Activated effector memory CD4-positive, alpha-beta T cell treated with anti-CD3 and anti-CD28 coated beads, Interleukin-2, amount 50 U/mL, for 16 hours (primary cell): ENCODE data around the gene GDPD5.
A peak's percentile ranks its signal among the peaks of the same experiment; 100 is the strongest.

Experiments
- DNase-seq: peaks from one replicate; pipeline ENCODE4 v3.0.0-alpha.2; 2020

GDPD5 gene

DNA sequence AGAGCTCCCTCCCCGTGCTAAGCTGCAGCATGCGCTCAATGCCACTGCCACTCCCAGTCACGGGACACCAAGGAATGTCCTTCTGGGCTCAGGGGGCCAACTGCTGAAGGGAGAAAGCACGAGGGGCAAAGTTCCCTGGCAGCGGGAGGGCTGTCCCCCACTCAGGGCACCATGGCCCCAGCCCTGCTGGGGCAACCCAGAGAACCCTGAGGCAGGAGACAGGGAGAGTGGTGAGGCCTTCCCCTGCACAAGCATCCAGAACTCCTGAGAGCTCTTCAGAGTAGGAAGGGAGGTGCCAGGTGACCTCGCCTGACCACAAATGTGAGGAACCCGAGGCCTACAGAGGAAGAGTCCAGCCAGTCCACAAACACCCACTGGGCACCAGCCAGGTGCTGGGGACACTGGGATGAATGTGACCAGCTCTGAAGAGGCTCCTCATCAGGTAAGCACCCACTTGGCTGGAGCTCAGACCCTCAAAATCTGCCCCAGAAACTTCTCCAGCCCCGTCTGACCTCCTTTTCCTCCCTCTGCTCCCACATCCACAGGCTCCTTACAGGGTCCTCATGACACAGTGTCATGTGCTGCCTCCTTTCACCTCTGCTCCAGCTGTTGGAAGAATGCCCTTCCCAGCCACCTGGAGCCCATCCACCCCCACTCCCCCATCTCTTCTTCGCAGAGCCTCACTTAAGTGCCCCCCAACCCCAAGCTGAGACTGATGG, 15.6 kb downstream of the GDPD5 start:
- DNase-seq = no peak

DNA sequence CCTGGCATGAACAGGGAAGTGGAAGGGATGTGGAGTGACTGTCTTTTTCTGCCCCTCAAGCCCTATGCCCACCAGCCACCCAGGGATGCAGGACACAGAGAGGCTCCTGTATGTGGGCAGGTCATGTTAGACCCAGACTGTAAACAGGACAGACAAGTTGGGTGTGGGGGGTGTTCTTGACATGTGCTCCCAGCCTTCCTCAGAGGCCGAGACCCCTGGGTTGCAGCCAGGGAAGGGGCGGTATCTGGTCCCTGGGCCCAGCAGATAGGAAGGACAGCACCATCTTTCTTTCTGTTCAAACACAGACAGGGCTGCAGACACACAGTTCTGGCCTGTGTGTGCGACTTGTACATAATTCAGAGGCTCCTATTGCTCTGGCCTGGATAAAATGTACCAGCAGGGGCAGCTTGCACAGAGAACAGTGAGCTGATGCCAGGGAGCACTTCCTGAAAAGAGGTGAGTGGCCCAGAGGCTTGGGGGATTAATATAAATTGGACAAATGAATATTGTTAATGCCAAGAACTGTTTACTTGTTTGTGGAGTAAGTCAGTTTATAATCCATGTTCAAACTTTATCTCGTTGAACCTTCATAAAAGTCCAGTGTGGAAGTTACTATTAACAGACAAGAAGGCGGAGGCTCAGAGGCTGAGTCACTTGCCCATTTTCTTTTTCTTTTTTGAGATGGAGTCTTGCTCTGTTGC, 16.6 kb downstream of the GDPD5 start:
- DNase-seq = no peak

DNA sequence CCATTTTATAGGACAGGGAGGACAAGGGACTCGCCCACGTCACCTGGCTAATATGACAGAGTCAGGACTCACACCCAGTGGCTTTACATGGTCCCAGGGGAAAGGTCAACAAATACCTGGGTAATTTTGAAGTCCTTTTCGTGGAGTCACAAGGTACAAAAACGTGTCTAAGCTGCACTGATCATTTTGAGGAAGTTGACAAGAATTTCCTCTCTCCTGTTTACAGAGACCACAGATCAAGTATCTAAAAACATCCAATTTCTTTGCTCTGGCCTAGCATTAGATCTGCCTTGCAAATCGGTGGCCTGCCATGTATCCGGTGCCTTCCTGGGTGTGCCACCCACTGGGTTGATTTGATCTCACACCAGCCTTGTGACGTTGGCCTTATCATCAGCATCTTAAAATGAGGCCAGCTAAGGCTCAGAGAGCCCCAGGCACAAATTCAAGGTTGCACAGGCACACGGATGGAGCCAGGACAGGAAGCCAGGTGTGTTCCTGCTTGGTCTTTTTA, 17.6 kb downstream of the GDPD5 start:
- peak; percentile 83 for DNase-seq

- no peak for DNase-seq
Observed at GRCh38 chr11:75507571-75507970, 18.2 kb downstream of the GDPD5 start.

- no peak for DNase-seq
Observed at GRCh38 chr11:75506827-75507226, 18.9 kb downstream of the GDPD5 start.

- no peak for DNase-seq
Observed at GRCh38 chr11:75505916-75506692, 19.6 kb downstream of the GDPD5 start.

DNA sequence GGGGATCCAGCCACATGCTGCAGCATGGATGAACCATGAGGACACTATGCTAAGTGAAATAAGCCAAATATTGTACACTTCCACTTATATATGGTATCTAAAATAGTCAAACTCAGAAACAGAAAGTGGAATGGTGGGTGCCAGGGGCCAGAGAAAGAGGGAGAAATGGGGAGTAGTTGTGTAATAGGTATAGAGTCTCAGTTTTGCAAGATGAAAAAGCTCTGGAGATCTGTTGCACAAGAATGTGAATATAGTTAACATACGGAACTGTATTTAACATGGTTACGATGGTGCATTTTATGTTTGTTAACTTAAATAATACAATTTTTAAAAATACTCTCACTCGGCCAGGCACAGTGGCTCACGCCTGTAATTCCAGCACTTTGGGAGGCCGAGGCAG, 21.2 kb downstream of the GDPD5 start:
- DNase-seq = no peak

- no peak for DNase-seq
Observed at GRCh38 chr11:75503531-75504099, 22.1 kb downstream of the GDPD5 start.

DNA sequence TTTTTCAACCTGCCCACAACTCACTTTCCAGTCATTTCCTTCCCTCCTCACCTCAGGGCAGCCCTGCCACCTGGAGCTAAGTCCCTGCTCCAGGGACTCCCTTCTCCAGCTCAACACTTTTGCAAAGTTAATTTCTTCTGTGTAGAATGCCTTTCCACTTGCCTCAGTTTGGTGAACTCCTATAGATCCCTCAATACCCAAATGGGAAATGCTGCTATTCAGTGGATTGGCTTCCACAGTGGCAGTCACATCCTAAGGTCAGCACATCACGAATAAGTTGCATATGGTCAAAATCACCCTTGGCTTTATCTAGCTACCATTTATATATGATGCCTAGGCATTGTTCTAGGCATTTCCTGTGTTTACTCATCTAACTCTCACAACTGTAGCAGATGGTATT, 23.6 kb downstream of the GDPD5 start:
- no peak for DNase-seq

GRCh38 chr11:75500742-75501141, 25.0 kb downstream of the GDPD5 start:
- DNase-seq = no peak

DNA sequence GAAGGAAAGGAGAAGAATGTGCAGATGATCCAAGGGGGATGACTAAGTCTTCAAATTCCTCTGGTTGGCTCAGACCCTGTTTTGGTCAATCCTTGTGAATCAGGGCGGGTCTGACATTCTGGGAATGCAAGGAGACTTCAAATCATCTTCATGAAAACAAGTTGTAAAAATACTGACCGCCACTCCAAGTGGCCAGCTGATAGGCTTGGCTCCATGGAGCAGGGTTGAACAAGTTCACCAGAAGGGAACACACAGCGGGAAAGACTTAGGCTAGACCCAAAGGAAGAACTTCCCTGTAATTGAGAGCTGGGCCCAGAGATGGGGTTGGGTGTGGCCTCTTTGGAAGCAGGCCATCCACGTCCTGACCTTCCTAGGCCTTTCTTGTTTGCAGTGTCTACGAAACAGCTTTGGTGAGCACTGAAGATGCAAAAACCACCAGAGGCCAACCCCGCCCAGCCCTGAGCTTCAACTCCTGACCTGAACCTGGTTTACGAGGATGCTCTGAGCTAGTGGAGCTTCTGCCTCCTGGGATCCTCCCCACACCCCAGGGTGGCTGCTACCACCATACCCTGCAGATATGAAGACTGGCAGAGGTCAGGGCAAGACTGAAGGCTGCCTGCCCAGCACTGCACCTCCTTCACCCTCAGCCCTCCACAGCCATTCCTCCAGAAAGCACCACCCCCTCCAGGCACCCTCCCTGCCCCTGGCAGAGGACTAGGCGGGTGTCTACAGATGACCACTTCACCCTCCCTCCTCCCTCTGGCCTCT, 26.1 kb downstream of the GDPD5 start:
- DNase-seq = no peak

DNA sequence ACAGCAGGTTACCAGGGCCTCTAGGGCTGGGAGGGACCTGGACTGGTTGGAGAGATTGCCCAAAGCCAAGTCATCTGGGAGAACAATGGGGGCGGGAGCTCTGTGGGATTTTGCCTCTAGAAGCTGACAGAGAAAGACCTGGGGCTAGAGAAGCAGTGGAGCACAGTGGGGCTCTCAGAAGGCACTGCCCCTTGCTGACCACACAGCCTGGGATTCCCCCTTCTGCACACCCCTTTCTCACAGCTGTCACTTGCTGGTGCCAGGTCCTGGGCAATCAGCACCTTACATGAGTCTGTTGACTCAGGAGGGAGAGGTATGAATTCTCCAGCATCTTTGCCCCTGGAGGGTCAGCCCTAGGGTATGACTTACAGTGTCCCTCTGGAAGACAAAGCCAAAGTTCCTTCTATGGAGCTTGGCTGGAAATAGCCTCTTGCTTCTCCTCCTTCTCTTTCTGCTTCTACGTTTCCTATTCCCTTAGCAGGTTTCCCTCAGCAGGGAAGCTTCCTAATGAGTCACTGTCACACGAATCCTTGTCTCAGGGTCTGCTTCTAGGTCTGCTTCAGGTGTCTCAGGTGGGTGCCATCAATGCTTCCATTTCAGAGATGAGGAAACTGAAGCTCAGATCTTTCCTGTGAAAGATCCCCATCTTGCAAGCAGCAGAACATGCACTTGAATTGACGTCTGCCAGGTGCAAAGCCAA, 27.0 kb downstream of the GDPD5 start:
- no peak for DNase-seq

DNA sequence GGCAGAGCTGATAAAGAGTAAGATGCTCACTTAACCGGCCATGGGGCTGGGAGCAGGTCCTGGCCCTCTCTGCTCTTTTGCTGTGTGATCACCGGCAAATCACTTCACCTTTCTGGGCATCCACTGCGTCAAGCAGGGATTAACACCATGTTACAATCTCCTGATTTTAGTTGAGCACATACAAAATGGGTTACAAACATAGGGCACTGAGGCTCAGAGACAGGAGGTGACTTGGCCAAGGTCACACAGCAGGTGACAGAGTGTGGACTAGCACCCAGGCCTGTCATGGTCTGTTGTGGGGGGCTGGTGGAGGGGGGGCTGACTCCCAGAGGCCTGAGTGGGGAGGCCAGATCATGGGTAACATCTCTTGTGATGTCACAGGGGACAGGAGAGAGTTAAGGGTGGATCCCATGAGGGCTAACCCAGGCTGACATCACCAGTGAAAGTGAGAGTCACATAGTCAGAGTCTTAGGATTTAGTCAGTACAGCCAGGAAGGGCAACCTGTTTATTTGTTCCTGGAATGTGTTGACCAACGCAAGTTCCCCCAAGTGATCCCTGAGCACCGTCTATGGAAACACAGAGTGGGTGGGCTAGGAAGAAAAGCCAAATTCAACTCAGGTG, 27.8 kb downstream of the GDPD5 start:
- no peak for DNase-seq

DNA sequence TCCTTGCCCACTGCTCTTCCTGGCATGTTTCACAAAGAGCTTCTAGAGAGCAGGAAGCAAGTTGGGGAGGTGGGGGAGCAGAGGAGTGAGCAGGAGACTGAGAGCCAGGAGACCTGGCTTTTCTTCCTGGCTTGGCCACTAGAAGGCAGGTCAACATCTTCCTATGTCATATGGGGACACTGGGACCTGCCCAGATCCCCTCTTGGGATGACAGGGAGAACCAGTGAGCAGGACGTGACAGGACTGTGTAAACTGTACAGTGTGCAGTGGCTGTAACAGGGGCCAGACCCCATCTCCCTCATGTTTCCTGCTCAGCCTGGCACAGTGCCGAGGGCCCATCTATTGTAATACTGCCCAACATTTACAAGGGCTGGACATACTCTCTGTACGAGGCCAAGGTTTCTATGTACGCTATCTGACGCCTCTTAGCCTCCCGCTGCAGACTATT, 29.4 kb downstream of the GDPD5 start:
- DNase-seq = no peak

DNA sequence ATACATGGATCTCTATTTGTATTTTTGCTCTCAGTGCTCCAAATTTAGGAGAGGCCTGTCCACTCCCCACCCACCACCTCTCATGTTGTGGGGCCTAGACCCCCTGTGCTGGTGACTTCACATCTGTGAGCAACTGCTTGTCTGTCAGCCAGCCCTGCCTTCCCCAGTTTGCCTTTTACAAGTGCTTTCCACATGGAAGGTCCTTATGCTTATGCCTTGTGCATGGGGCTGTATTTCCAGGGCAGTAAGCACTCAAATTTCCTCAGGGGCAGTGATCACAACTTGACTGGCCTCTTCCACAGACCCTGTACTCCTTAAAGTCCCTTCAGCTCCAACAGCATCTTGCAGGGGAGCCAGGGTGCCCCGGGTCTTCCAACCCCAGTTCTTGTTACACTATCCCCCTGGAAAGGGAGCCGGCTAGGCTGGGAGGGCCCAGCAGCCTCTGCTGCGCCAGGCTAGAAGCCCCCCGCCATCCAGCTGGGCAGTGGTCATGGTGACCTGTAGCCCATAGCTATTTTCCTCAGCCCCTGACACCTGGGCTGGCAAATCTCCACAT, 29.9 kb downstream of the GDPD5 start:
- no peak for DNase-seq

DNA sequence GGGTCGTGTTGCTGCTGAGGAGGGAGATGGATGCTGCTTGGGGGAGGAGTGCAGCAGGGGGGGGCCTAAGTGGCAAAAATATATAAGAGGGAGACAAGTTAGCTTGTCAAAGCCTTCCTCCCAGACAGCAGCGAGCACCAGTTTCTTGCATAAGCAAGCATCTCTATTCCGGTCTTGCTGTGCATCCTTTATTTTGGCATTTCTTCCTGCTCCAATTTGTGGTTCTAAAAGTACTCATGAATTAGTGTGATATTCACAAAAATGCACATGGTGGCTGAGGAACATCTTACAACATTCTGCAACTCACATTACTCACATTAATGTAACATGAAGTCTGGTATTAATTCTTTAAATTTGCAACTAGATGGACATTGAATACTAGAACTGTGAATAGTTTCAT, 32.1 kb downstream of the GDPD5 start:
- DNase-seq = no peak

DNA sequence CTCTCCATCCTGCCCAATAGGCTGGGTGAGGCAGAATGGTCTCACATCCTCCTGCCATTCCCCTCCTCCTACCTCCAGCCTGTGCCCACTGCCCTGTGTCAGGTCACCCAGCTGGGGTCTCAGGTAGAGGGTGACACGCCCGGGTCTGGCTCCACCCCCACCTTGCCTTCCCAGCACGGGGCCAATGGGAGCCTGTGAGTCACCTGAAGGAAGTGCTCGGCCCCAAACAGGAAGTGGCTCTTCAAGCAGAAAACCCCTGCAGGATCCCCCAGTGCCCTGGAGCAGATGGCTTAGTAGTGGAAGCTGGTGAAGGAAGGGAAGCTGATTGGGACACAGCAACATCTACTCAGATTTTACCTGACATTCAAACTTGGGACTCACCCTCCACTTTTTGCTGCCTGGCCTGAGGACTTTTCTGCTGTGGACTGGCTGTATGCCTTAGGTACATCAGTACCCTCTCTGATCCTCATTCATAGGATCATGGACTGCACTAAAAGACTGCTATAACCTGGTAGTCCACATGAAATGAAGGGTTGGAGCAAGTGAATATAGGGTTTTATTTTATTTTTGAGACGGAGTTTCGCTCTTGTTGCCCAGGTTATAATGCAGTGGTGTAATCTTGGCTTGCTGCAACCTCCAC, 33.4 kb downstream of the GDPD5 start:
- peak; percentile 87 for DNase-seq

- DNase-seq = no peak
Observed at GRCh38 chr11:75491465-75491864, 34.3 kb downstream of the GDPD5 start.

DNA sequence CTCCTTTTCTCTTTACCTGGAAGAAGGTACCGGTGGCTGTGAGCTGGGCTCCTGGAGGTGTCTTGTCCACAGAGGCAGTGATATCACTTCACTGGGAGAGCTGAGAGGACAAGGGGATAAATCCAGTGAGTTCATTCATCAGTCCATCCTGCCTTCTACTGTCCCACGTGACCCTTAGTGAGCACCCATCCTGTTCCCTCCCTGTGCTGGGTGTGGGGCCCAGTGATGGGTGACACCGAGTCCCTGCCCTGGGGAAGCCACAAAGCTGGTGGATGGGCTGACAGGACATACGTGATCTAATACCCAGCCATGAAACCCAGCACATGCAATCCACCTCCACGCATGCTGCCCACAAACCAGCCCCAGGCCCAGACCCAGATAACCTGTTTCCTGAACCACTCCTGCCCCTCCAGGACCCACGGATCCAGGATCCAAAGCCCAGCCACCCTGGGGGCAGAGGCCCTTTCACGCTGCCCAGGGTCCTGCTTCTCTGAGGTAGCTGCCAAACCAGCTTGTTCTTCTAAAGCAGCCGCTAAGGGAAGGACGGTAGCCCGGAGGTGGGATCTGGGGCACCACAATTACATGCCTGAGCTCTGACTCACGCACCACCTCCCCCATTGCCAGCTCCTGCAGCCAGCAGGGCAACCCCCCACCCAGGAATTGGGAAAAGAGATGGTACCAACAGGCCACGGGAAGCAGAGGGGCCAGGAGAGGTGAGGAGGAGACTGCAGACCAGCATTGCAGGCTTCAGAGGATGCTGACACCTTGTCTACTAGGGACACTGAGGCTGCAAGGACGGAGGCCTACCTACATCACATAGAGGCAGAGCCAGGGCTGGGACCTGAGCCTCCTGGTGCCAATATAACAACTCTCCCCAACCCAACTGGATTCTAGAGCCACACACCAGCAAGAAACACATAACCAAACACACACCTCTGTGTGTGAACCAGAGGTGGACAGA, 35.2 kb downstream of the GDPD5 start:
- no peak for DNase-seq
